ENCODE results near the gene CSF3. TPM values are rescaled to one million over a fixed set of nuclear protein-coding genes. Genes with fewer than 3 reads are reported as not detected.

Gene CSF3
- total RNA-seq, 1 experiment from 2014 or later: not detected

Small RNA genes lying within 50 kb of the gene (microRNA-seq; reads per million reads assigned to microRNA genes)
- gene MIR6884 (ENCODE audit: unreplicated experiment): 2.2 reads per million

Other genes starting within 250 kb of the CSF3 start
- gene IKZF3, start 151.1 kb upstream of the CSF3 start, total RNA-seq (2021; ENCODE audit: unreplicated experiment): 0.59 TPM
- not detected for gene ZPBP2, start 147.2 kb upstream of the CSF3 start, total RNA-seq (2021; ENCODE audit: unreplicated experiment)
- gene GSDMB, start 96.8 kb upstream of the CSF3 start, total RNA-seq (2021; ENCODE audit: unreplicated experiment): 2.9 TPM
- gene ORMDL3, start 87.8 kb upstream of the CSF3 start, total RNA-seq (2021; ENCODE audit: unreplicated experiment): 55.1 TPM
- not detected for gene LRRC3C, start 87.7 kb upstream of the CSF3 start, total RNA-seq (2021; ENCODE audit: unreplicated experiment)
- gene GSDMA, start 52.4 kb upstream of the CSF3 start, total RNA-seq (2021; ENCODE audit: unreplicated experiment): not detected
- gene PSMD3, start 34.6 kb upstream of the CSF3 start, total RNA-seq (2021; ENCODE audit: unreplicated experiment): 175 TPM
- gene MED24, start 39.0 kb downstream of the CSF3 start, total RNA-seq (2021; ENCODE audit: unreplicated experiment): 93.9 TPM
- gene THRA, start 47.5 kb downstream of the CSF3 start, total RNA-seq (2021; ENCODE audit: unreplicated experiment): 11.7 TPM
- 8.8 TPM for gene NR1D1, start 85.1 kb downstream of the CSF3 start, total RNA-seq (2021; ENCODE audit: unreplicated experiment)
- gene MSL1, start 106.5 kb downstream of the CSF3 start, total RNA-seq (2021; ENCODE audit: unreplicated experiment): 96.3 TPM
- 97.4 TPM for gene CASC3, start 125.1 kb downstream of the CSF3 start, total RNA-seq (2021; ENCODE audit: unreplicated experiment)
- gene RAPGEFL1, start 162.0 kb downstream of the CSF3 start, total RNA-seq (2021; ENCODE audit: unreplicated experiment): 6.5 TPM
- 45.9 TPM for gene WIPF2, start 203.9 kb downstream of the CSF3 start, total RNA-seq (2021; ENCODE audit: unreplicated experiment)